Keratinocyte (primary cell): ENCODE measurements around the gene BCAS1.
A peak's percentile ranks its signal among the peaks of the same experiment; 100 is the strongest.

ENCODE experiments used
- CTCF ChIP-seq, 3 experiments: IDR thresholded peaks in 1 of 3; conservative IDR thresholded peaks in 1 of 3; optimal IDR thresholded peaks in 1 of 3; 2 replicates in 2 of 3; 3 replicates in 1 of 3; pipeline versions ENCODE3 to v1.5.1; 2011; ENCODE audit warnings: low read length in 3 of 3, mild to moderate bottlenecking in 3 of 3, moderate library complexity in 2 of 3, control low read depth in 1 of 3, inconsistent platforms in 1 of 3; ENCODE audit not compliant: insufficient read depth in 2 of 3; ENCODE audit errors: extremely low read depth in 1 of 3
- EZH2 ChIP-seq: IDR thresholded peaks from one replicate; pipeline ENCODE4 v1.6.1; 2012; ENCODE audit warnings: inconsistent platforms, mild to moderate bottlenecking, low read length, moderate library complexity

GRCh38 chr20:53915446-53916172 is 154.8 kb downstream of the BCAS1 start:
- TF ChIP-seq CTCF (optimal IDR thresholded peaks at IDR 0.05 in 1 of 3, IDR thresholded peaks at IDR 0.05 in 1 of 3, conservative IDR thresholded peaks at IDR 0.05 in 1 of 3; ENCODE audit: extremely low read depth in 1 of 3, insufficient read depth in 2 of 3, low read length in 3 of 3) (peak; percentile 77 to 82 (median 79)), EZH2 (no peak)
